IPS DF 6.9 (cell line): ENCODE data around the gene TXLNB.

ENCODE experiments used
- DNase-seq: peaks from one replicate; pipeline ENCODE4 v3.0.0-alpha.2; 2013; ENCODE audit warnings: low read depth, low spot score
- H3K27ac ChIP-seq: one replicate; pipeline ENCODE4 v1.5.1; 2013; ENCODE audit warnings: low read length, control low read depth
- H3K27me3 ChIP-seq: 2 replicates; pipeline ENCODE4 v1.6.1; 2013; ENCODE audit warnings: mild to moderate bottlenecking, low read length; ENCODE audit not compliant: control insufficient read depth, insufficient read depth
- H3K36me3 ChIP-seq: 2 replicates; pipeline ENCODE4 v1.6.1; 2013; ENCODE audit warnings: low read length; ENCODE audit not compliant: control insufficient read depth, insufficient read depth
- H3K4me1 ChIP-seq: 2 replicates; pipeline ENCODE4 v1.6.1; 2013; ENCODE audit warnings: low read length; ENCODE audit not compliant: control insufficient read depth, insufficient read depth
- H3K4me3 ChIP-seq: 2 replicates; pipeline ENCODE4 v1.5.1; 2013; ENCODE audit warnings: mild to moderate bottlenecking, low read length
- H3K9me3 ChIP-seq: 2 replicates; pipeline ENCODE4 v1.6.1; 2013; ENCODE audit warnings: low read length, inconsistent platforms; ENCODE audit not compliant: control insufficient read depth, insufficient read depth
- WGBS: extraction: QIAGEN DNeasy Blood & Tissue Kit; methylation state at CpG from one replicate; pipeline ENCODE4 v1.1.7; 2013; ENCODE audit warnings: mixed read lengths, missing lambda C conversion rate; ENCODE audit not compliant: insufficient read length, insufficient coverage; 5-methylcytosine and 5-hydroxymethylcytosine counted together

TXLNB gene

GRCh38 chr6:139205843-139206242 lies 86.0 kb downstream of the TXLNB start:
- WGBS = no CpG with 5 or more reads among the region's 3 CpGs
- no peak for DNase-seq
- Histone ChIP-seq H3K4me1 (no peaks in the 10 kb centered on the region), H3K9me3 (no peaks in the 10 kb centered on the region), H3K27me3 (no peaks in the 10 kb centered on the region), H3K4me3 (no peak overlapping the region), H3K36me3 (no peaks in the 10 kb centered on the region), H3K27ac (no peak overlapping the region)

GRCh38 chr6:139204978-139205377 lies 86.8 kb downstream of the TXLNB start:
- WGBS = no CpG with 5 or more reads among the region's 2 CpGs
- Histone ChIP-seq H3K4me1 (no peaks in the 10 kb centered on the region), H3K4me3 (no peak overlapping the region), H3K27ac (no peak overlapping the region), H3K36me3 (no peaks in the 10 kb centered on the region), H3K27me3 (no peaks in the 10 kb centered on the region), H3K9me3 (no peaks in the 10 kb centered on the region)
- DNase-seq = no peak

GRCh38 chr6:139201378-139201777 lies 90.4 kb downstream of the TXLNB start:
- Histone ChIP-seq H3K36me3 (no peaks in the 10 kb centered on the region), H3K4me3 (no peak overlapping the region), H3K4me1 (no peaks in the 10 kb centered on the region), H3K9me3 (no peaks in the 10 kb centered on the region), H3K27me3 (no peaks in the 10 kb centered on the region), H3K27ac (no peak overlapping the region)
- no peak for DNase-seq
- WGBS = no CpG with 5 or more reads among the region's 4 CpGs

- no peak overlapping the region for H3K4me3 ChIP-seq
- H3K4me1 ChIP-seq = no peaks in the 10 kb centered on the region
- no CpG with 5 or more reads among the region's 4 CpGs for whole genome bisulfite sequencing
- DNase-seq = no peak
- no peak overlapping the region for H3K27ac ChIP-seq
- no peaks in the 10 kb centered on the region for H3K27me3 ChIP-seq
- no peaks in the 10 kb centered on the region for H3K9me3 ChIP-seq
- no peaks in the 10 kb centered on the region for H3K36me3 ChIP-seq
Measured at GRCh38 chr6:139198529-139199288, 93.1 kb downstream of the TXLNB start.

- H3K9me3 ChIP-seq = no peaks in the 10 kb centered on the region
- H3K27me3 ChIP-seq = no peaks in the 10 kb centered on the region
- no peaks in the 10 kb centered on the region for H3K4me1 ChIP-seq
- no peak overlapping the region for H3K4me3 ChIP-seq
- no peak for DNase-seq
- no peak overlapping the region for H3K27ac ChIP-seq
- no CpG with 5 or more reads among the region's 3 CpGs for WGBS
- no peaks in the 10 kb centered on the region for H3K36me3 ChIP-seq
Measured at GRCh38 chr6:139194740-139195139, 97.1 kb downstream of the TXLNB start.
